Umbilical cord (tissue), 2 donors: ENCODE results near the gene SPATA31D1. TPM values are rescaled to one million over a fixed set of nuclear protein-coding genes. Genes with fewer than 3 reads are reported as not detected.
"Not testable (repeated sequence)": the region's sequence is repeated elsewhere in the genome, so short reads cannot be mapped to it uniquely, and the experiment has no call there.

Experiments used
- DNase-seq: peaks from one replicate; pipeline ENCODE4 v3.0.0-alpha.2; 2015; ENCODE audit warnings: low spot score
- total RNA-seq: library from RNA; depleted of rRNA; stranded (reverse); fragments of >200 nt; gene quantifications from one replicate; pipeline ENCODE4 v1.2.3, GENCODE V29; 2014; ENCODE audit warnings: low replicate concordance; ENCODE audit not compliant: insufficient read depth

SPATA31D1 gene
- total RNA-seq, result 0.24 TPM

DNA sequence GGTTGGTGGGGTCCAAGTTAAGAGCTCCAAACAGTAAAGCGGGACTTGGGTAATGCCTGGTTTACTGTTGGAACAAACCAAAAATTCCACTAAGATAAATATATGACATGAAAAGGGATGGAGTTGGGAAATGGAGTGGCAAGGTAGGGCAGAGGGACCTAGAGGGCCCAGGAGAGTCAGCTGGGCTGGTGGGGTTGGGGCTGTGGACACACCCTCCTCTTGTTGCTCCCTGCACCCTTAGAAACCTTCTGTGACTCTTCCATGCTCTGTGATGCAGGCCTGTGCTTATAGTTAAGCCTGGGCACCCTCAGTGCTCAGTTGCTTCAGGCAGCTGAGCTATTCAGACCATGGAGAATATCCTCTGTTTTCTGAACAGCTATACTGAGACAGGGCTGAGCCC, at the start of gene SPATA31D1:
Gene SPATA31D1 (plus strand): TSS at position 301 of the 400 bp plus-strand sequence. CDS start 47 bp downstream, at position 348.
- not testable (repeated sequence) for DNase-seq

DNA sequence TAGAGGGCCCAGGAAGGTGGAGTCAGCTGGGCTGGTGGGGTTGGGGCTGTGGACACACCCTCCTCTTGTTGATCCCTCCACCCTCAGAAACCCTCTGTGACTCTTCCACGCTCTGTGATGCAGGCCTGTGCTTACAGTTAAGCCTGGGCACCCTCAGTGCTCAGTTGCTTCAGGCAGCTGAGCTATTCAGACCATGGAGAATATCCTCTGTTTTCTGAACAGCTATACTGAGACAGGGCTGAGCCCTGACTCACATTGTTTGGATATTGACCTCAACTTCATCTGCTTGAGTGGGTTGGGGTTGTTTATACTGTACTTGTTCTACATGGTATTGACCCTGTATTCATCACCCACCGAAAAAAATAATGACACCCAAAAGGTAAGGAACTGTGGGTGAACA, 45.2 kb upstream of the SPATA31D1 start, which contains the start of gene SPATA31D3:
Gene SPATA31D3 (plus strand): TSS at position 108 of the 400 bp plus-strand sequence. CDS start 86 bp downstream, at position 194.
- not testable (repeated sequence) for DNase-seq

DNA sequence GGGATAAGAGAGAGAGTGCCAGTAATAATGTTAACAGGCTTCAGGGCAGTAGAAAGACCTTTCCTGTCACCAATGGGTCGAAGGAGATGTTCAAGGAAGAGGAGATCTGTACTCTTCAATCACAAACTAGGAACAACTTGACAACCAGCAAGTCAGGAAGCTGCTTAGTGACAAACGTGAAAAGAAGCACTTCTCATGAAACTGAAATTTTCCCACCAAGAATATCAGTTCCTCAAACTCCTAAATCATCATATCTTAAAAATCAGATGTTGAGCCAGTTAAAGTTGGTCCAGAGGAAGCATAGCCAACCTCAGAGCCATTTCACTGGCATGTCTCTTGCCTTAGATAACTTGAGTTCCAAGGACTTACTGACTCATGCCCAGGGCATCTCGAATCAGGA, 39.9 kb upstream of the SPATA31D1 start:
- not testable (repeated sequence) for DNase-seq

DNA sequence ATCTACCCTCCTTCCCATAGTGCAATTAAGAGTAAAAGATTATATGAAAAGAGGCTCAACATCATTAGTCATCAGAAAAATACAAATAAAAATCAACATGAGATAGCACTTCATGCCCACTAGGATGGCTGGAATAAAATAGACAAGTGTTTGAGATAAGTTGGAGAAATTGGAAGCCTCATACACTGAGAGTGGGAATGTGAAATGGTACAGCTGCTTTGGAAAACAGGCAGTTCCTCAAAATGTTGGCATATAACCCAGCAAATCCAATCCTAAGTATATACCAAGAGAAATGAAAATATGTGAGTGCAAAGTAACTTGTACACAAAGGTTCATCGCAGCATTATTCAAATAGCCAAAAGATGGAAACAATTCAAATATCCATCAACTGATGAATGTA, 35.5 kb upstream of the SPATA31D1 start:
- DNase-seq, result no peak

DNA sequence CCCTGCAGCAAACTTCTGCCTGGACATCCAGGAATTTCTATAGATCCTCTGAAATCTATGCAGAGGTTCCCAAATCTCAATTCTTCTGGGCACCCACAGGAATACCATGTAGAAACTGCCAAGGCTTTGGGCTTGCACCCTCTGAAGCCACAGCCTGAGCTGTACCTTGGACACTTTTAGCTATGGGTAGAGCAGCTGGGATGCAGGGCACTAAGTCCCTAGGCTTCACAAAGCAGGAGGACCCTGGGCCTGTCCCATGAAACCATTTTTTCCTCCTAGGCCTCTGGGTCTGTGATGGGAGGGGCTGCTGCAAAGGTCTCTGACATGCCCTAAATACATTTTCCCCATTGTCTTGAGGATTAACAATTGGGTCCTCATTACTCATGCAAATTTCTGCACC, 32.9 kb upstream of the SPATA31D1 start:
- no peak for DNase-seq

DNA sequence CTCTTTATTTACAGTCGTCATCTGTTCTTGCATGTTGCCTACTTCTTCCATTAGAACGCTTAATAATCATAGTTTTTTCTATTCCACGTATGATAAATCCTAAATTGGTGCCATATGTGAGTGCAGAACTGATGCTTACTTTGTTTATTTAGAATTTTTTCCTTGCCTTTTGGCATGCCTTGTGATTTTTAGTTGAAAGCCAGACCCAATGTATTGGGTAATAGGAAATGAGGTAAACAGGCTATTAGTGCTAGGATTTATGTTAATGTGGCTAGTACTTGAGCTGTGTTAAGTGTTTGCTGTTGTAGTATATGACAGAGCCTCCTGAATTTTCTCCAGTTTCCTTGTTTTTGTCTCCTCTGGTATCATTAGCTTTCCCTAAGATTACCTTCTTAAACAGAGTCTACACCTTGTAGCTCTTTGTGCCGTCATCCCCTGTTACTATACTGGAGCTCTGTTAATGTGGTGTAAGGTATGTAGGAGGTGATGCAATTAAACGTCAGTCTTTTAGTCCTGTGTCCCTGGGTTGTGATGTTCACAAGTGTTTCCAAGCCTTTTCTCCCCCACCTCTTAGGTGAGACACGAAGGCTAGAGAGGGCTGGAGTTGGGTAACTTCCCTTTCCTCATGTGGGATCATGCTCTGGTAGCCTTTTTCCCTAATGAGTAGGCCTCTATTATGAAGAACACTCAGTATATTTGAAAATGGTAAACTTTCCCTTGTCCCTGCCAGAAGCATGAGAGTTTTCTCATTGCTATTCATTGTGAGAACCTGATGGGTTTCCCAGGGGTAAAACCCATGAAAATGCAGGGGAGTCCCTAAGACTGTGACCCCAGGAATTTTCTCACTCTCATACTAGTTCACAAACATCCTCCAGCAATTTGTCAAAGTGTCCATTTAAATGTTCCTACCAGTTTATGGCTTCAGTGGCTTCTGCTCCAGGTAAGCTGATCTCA, 24.1 kb upstream of the SPATA31D1 start:
- DNase-seq, result no peak

DNA sequence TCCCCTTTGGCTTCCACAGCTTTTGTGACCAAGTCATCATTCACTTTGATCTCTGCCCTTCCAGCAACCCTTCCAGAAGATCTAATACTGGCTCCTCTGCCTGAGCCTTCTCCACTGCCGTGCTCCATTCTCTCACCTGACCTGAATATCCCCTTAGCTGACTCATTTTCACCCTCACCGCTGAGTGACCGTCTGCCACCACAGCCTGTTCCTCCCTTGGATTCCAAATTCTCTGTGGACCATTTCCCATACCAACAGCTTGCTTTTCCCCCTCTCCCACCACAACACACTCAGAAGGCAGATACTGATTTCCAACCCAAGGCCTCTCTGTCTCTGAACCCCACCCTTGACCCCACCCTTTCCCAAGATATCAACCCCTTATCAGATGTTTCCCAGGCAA, 20.5 kb upstream of the SPATA31D1 start:
- no peak for DNase-seq

DNA sequence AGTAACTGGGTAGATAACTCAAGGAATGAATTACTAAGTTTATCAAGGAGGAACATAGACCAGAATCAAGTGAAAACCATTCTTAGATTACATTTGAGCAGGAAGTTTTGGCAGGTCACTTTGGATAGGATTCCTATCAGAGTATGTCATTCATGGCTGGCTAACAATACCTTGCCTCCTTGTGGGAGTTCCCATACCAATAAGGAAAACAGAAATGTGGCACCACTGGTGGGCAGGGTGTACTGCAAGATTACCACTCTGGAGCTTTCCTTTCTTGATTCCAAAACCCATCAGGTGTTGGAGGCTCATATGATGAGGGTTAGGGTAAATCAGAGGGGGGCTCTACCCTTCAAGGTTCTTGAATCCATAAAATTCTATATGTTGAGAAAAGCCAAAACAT, 18.6 kb upstream of the SPATA31D1 start:
- DNase-seq, result no peak

DNA sequence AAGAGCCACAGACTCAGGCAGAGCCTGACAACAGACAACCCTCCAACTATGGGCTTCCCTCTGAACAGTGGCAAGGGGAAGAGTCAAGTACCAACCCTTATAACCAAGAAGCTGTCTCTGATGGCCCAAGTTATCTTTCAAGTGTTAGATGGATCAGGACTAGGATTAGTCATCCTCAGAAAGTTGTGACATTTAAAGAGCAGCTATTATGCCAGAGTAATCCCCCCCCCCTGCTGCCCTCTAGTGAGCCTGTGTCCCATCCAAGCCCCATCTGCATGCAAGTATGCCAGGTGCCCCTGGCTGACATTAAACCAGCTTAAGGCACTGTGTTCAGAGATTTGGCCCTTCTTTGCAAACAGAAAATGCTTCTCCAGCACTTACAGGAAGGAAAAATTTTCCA, 16.8 kb upstream of the SPATA31D1 start:
- no peak for DNase-seq

DNA sequence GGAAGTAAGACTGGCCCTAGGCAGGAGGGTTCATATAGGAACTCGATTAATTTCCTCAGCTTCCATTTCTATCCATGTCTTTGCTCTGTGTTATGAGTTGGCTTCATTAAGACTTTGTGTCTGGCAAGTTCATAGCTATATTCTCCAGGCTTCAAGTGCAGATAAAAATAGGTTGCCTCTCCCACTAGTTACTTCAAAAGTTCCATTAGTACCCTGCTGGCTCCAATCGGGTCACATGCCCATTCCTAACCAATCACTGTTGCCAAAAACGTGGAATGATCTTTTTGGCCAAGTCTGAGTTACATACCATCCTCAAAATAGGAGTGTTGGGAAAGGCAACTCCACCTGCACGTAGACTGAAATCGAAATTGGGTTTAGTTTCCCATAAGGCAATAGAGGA, 13.8 kb upstream of the SPATA31D1 start:
- no peak for DNase-seq

DNA sequence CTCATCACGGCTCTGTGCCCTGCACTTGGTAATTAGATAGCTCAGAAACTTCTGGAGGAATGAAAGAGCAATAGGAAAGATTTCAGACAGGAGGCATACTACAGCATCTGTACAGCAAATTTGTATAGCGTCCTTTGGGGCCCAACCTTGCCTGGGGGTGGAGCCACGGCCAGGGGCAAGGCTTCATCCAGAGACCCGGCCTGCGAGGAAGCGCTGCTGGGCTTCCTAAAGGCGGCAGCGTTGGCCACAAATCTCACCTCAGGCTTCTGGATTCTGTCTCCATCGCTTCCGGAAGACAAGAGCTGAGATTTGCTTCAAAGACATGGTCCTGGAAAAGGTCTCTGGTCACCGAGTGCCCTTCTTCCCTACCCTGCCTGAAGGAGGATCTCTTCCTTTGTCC, 12.2 kb upstream of the SPATA31D1 start:
- no peak for DNase-seq

DNA sequence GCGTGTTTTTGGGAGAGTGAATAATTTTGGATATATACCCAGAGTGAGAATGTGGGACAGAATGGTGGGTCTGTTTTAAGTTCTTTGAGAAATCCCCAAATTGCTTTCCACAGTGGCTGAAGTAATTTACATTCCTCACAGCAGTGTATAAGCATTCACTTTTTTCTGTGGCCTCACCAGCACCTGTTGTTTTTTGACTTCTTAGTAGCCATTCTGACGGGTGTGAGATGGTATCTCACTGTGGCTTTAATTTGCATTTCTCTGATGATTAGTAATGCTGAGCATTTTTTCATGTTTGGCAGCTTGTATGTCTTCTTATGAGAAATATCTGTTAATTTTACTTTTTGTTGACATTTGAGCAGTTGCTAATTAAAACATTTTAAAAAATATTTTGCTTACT, 9.4 kb upstream of the SPATA31D1 start:
- DNase-seq, result no peak

DNA sequence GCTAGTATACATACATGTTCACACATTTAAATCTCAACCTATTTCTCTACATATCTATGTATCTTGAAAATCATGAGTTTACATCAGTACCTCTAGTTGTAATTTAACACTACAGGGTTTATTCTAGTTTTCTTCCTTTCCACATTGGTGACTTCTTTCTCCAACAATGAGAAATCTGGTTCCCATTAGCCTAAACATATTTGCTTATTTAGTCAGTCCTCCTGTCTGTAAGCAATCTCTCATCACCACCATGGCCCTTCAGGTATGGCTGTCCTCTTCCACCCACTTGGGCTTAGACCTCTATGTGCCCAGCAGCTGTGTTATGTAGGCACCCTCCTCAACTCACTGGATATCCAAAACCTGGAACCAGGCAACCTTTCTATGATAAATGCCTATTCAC, 8.0 kb upstream of the SPATA31D1 start:
- DNase-seq, result no peak

DNA sequence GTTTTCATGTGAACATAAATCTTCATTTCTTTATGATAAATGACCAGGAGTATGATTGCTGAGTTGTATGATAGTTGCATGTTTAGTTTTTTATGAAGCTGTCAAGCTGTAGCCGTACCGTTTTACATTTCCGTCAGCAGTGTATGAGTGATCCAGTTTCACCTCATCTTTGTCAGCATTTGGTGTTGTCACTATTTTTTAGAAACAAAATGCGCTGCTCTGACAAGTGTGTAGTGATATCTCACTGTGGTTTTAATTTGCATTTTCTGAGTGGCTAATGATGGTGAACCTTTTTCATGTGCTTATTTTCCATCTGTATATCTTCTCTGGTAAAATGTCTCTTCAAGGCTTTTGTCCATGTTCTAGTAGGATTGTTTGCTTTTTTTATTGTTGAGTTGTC, 6.7 kb upstream of the SPATA31D1 start:
- DNase-seq, result no peak

DNA sequence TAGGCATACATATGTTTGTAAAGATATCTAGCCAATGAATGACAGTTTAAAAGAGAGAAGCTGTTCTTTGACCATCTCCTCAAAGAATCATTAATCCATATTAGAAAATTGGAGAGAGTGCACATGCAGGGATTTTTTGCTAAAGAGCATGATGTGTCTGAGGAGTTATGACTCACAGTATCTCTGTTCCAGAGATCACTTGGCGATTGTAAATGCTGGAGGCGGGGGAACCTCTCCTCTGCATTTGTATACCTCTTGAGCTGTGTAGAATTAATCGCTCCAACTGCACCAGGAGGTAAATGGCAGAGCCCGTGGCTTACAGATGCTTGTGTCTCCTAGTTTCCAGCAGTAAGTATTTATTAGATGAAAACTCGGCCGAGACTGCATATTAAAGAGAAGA, 3.6 kb upstream of the SPATA31D1 start:
- peak; percentile 23 for DNase-seq

DNA sequence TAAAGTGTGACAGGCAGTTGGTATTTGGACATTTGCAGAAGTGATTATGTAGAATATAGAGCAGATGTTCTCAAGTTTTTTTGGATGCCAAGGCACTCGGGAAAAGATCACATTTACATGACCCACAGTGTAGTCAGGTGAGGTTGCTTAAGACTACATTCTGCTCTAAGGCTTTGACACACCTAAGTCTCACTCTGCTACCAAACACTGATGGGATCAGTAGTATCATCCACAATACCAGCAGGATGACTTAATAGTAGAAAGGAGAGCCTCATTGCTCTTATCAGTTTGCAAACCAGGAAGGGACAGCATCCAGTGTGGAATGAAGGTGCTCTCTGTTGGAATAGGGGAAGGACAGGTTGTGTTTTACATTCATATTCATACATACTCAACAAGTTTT, 2.5 kb upstream of the SPATA31D1 start:
- no peak for DNase-seq

DNA sequence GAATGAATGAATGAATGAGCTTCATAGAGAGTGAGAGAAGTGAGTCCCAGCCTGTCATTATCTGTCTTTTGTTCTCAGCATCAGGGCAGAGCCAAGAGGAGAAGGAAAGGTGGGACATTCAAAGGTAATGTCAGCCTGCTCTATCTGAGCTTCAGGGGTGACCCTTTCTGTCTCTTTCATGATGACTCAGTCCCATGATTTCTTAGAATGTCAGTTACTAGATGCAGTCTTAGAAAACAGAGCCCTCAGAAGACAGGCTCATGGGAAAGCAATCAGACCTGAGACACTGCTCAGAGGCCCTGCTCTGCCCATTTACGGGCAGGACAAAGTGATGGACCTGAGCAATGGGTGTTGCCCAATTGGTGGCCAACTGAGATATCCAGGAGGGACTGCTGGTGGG, 1.1 kb downstream of the SPATA31D1 start:
- no peak for DNase-seq

DNA sequence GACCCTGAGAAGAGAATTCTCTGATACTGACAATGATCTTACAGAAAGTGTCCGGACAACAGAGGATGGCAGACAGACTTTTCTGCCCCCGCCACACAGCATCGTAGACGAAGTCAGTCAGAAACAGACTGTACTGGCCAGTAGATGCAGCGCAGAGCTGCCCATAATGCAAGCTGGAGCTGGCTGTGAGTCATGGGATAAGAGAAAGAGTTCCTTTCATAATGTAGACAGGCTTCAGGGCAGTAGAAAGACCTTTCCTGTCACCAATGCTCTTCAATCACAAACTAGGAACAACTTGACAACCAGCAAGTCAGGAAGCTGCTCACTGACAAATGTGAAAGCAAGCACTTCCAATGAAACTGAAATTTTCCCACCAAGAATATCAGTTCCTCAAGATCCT, 5.1 kb downstream of the SPATA31D1 start:
- no peak for DNase-seq

DNA sequence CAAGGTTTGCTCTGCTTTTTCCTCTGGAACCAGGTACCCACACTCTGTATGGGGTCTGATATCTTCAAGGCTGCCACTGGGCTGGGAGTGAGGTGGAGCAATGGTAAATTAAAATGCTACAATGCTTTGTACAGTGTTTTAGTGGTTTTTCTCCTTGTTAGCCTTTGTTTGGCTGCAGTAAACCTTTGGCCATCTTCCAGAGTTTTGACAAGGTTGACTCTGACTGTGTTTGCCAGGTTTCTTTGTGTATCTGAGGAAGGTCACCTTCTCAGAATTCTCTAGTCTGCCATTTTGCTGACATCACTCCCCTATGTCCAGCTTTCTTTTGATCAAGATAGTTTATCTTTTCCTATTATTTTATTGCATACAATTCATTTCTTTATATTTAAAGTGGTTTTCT, 11.2 kb downstream of the SPATA31D1 start:
- no peak for DNase-seq

DNA sequence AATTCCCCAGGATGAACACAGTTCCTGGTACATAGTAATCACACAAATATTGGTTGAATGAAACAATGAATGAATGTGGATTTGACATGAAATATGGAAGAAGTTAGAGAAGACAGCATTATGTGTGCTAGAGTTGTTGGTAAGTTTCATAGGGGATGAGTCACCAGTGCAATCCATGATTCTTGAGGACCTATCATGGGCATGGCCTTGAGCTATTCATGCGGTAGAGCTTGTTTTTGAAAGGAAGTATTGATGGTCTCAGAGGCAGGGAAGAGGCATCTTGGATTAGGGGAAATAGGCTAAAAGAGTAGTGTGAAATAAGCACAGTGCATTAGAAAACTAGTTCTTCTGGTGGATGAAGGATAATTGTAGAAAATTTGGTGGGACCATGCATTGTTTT, 22.1 kb downstream of the SPATA31D1 start:
- DNase-seq, result no peak

DNA sequence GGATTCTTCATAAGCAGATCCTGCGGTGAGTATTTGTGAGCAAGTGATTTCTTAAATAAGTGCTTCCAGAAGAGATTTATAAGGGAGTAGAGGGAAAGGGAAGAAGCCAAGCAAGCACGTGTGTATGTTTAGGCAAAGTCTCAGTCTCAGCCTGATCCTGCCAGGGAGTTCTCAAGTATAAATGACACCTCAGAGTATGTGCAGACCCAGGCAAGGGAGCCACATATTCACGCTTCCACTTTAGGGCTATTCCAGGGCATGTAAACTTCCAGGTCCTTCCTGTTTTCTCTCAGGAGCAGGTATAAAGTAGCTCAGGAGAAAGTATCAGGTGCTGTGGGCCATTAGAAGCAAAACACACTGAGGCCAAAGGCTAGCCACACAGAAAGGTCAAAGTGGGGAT, 22.6 kb downstream of the SPATA31D1 start:
- DNase-seq, result no peak

DNA sequence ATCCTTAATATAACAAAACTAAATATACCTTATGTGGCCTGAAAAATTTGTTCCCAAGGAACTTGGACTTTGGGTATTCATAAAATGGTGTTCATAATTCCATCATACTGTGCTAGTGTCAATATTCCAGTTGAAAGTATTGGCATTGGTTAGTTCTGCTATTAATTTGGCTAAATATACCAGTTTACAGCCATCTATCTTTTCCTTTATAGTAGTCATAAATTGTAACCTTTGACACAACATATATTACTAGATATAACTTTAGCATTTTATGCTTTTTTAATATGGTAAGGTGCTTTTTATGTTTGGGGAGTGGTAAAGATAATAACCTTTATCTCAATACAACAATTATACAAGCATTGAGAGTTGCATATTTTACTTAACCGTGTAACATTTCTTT, 23.7 kb downstream of the SPATA31D1 start:
- DNase-seq, result no peak

DNA sequence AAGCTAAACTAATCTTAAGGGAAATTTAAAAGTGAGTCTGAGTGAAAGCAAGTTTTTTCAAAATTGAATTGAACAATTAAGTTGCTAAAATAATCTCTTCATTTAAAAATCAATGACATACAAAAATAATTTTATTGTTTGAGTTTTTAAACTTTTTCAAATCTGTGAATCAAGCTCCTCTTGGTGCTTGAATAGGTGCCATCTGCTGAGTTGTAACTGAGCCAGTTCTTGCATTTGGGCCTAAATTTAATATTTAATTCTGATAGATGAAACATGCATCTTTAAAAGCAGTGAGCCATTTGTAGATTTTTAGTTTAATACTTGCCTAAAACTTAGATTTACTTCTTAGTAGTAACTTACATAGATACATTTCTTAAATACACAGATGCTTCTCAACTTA, 31.8 kb downstream of the SPATA31D1 start:
- DNase-seq, result no peak
